GM04504 (cell line): ENCODE results near the gene NID1.
A peak's percentile ranks its signal among the peaks of the same experiment; 100 is the strongest.
"Not testable (repeated sequence)": the region's sequence is repeated elsewhere in the genome, so short reads cannot be mapped to it uniquely, and the experiment has no call there.

ENCODE experiments used
- DNase-seq: peaks from one replicate; pipeline ENCODE4 v3.0.0-alpha.2; 2012; ENCODE audit warnings: low read depth

NID1 gene

GRCh38 chr1:235968831-235969230 lies 96.1 kb downstream of the NID1 start:
- no peak for DNase-seq

- not testable (repeated sequence) for DNase-seq
Observed at GRCh38 chr1:235966134-235966533, 98.8 kb downstream of the NID1 start.

GRCh38 chr1:235960809-235961208 lies 104.1 kb downstream of the NID1 start:
- DNase-seq: no peak

DNA sequence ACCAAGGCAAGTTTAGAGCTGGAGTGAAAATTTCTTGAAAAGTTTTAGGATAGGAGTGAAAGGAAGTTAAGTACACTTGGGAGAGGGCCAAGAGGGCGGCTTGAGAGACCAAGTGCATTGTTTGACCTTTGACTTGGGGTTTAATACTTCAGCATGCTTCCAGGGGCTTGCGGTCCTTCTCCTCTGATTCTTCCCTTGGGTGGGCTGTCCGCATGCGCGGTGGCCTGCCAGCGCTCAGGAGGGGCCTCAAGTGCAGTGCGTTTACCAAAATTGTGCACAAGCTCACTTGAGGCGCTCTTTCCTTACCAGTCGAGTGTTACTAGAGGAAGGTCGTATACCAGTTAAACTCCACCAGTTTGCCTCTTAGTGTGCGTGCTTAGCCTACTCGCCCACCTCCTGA lies 106.9 kb downstream of the NID1 start:
- no peak for DNase-seq

GRCh38 chr1:235955777-235956176 lies 109.1 kb downstream of the NID1 start:
- DNase-seq: no peak

- no peak for DNase-seq
Observed at GRCh38 chr1:235954306-235955283, 110.3 kb downstream of the NID1 start.

GRCh38 chr1:235953801-235954200 lies 111.1 kb downstream of the NID1 start:
- peak; percentile 76 for DNase-seq

DNA sequence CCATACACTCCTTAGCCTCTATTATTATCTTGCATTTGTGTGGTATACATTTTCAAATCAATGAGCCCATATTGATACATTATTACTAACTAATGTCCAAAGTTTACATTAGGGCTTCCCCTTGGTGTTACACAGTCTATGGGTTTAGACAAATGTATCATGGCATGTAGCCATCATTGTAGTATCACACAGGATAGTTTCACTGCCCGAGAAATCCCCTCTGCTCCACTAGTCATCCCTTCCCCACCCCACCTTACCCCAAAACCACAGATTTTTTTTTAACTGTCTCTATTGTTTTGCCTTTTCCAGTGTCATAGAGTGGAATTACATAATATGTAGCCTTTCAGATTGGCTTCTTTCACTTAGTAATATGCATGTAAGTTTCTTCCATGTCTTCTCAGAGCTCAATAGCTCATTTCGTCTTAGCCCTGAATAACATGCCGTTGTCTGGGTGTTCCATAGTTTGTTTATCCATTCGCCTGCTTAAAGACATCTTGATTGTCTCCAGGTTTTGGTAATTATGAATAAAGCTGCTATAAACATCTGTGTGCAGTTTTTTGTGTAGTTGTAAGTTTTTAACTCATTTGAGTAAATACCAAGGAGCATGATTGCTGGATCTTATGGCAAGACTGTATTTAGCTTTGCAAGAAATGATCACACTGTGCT lies 111.8 kb downstream of the NID1 start:
- DNase-seq: no peak

- no peak for DNase-seq
Observed at GRCh38 chr1:235951661-235952060, 113.2 kb downstream of the NID1 start.

DNA sequence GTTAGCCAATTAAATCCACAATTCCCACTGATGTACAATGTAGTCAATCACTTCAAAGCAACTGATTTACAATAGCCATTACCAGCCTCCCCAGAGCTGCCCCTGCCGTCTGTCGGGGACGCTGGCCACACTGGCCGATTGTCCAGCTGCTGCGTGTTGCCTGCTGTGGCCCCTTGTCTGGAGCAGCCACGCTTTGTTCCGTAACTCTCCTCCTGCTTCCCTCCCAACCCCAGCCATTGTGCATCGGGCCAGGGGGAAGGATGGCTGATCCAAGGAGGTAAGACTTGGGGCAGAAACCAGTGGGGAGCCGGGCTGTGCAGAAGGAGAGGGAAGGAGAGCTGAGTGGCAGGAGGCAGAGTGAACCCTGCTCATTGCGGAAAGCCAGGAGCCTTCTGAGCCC lies 114.6 kb downstream of the NID1 start:
- no peak for DNase-seq

- no peak for DNase-seq
Observed at GRCh38 chr1:235948774-235949427, 116.0 kb downstream of the NID1 start.

DNA sequence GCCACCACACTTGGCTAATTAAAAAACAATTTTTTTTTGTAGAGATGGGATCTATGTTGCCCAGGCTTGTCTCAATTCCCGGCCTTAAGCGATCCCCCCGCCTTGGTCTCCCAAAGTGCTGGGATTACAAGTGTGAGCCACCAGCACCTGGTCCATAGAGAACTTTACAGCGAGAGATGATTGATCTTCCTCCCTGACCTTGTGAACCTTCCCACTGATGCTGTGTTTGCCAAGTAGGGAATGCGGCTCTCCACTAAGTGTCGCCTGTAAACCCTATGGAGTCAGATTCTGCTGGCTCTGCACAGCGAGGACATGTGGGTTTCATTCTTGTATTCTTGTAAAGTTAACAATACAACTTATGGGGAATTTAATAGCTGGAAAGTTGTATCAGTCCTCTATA lies 116.9 kb downstream of the NID1 start:
- DNase-seq: no peak

DNA sequence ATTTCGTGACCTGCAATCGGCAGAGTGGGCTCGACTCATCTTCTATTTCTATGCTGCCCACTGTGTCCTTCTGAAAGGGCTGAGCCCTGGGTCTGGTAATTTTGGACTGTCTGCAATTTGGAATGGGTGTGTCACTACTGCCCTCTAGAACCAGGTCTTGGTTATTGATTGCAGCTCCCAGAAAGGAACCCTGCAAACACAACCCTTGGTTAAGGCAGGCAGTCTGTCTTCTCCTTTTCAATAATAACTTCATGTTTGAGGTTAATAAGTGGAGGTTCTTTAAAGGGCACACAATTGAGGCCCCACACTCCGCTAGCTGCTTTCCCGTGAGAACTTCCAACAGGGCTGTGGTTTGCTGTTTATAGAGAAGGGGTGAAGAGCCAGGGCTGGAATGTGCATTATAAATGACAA lies 118.3 kb downstream of the NID1 start:
- DNase-seq: peak; percentile 53

GRCh38 chr1:235945775-235946570 lies 118.9 kb downstream of the NID1 start:
- no peak for DNase-seq

GRCh38 chr1:235943581-235944114 lies 121.2 kb downstream of the NID1 start:
- DNase-seq: peak; percentile 76

DNA sequence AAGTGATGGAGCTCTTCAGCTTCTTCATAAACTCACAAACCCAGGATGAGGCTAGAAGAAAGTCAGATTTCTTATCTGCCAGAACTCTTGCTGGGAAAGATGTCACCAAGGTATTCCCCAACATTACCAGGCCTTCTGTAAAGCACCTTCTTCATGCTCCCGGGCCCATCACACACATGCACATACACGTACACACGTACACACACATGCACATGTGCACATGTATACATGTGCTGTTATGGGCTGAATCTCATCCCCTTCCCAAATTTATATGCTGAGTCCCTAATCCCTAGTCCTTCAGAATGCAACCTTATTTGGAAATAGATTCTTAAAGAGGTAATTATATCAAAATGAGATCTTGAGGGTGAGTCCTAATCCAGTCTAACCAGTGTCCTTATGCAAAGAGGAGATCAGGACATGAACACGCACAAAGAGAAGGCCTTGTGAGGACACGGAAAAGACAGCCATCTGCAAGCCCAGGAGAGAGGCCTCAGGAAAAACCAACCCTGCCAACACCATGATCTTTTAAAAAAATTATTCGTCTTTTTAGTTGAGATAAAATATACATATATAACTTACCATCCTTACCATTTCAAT lies 121.8 kb downstream of the NID1 start:
- DNase-seq: no peak

DNA sequence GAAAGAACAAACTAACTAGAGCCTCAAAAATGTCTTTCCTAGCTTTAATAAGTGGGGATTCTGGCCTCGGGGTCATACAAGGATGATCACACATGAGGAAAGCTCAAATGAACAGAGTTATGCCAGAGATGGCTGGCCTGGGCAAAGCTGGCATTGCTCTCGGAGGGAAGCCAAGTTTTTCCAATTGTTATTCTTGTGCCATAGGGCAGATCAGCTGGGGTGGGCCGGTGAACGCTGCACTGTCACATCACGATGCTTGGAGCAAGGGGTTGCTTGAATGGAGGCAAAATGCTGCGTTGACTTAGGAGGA lies 122.3 kb downstream of the NID1 start:
- no peak for DNase-seq

DNA sequence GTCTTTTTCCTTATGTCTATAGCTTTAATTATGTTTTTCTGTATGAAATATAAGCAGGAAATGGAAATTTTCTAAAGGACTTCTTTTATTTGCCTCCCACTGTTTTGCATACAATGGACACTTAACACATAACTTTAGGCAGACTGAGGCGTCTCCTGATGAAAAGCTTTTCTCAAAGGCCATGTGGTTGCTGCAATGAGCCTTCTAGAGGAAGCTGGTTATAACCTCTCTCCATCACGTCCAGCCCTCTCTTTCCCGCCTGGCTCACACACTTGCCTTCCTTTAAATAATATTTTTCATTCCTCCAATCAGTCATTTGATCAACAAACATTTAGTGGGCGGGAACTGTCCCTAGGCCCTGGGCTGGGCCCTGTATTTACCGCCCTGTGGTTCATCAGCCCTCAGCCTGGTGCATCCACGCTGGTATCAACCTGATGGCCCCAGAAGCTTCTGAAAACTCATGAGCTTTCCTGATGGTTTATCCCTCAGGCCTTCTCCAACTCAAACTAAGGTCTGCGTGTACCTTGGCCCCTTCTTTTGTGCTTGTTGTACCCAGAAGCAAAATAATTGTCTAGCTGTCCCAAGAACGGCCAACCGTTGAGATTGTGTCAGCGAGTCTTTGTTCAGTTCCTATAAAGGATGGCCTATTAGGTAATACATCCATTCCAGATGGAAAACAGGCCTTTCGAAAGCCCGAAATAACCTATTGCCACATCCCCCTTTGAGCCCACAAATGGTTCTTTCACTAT lies 122.8 kb downstream of the NID1 start:
- peak; percentile 50 for DNase-seq

DNA sequence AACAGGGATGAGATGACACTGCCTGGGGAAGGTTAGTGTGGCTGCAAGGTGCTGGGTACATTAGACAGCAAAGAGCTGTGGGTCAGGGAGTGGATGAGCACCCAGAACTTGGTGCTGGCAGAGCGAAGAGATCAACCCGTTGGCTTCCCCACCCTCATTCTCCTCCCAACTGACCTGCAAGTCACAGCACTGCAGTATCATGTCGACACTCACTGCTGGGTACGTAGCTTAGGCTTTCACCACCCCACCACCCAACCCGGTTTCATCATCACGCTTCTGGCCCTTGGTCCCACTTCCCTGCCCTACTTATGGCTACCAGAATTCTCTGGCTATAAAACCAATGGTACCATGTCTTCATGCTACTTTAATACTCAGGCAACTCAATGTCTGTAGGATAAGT lies 124.6 kb downstream of the NID1 start:
- DNase-seq: no peak

GRCh38 chr1:235939480-235939775 lies 125.5 kb downstream of the NID1 start:
- no peak for DNase-seq
